Hepatocyte (in vitro differentiated cells): ENCODE measurements around the gene GAL. TPM values are rescaled to one million over a fixed set of nuclear protein-coding genes. Genes with fewer than 3 reads are reported as not detected.

Experiments used
- DNase-seq: peaks from one replicate; pipeline ENCODE4 v3.0.0-alpha.2; 2016; ENCODE audit warnings: low spot score
- H2AFZ ChIP-seq: fragments of 200-600 bp; sonication (generic); 2 replicates; pipeline ENCODE4 v1.6.0; 2016; ENCODE audit warnings: antibody characterized with exemption, mild to moderate bottlenecking
- H3K27ac ChIP-seq: fragments of 200-600 bp; sonication (generic); 2 replicates; pipeline ENCODE4 v1.5.1; 2016; ENCODE audit warnings: mild to moderate bottlenecking
- H3K27me3 ChIP-seq: fragments of 200-600 bp; sonication (generic); 2 replicates; pipeline ENCODE4 v1.6.1; 2016
- H3K36me3 ChIP-seq: fragments of 200-600 bp; sonication (generic); replicated peaks from 2 replicates; pipeline ENCODE4 v1.5.1; 2016; ENCODE audit warnings: low read depth; ENCODE audit not compliant: insufficient read depth
- H3K4me1 ChIP-seq: fragments of 200-600 bp; sonication (generic); 2 replicates; pipeline ENCODE4 v1.5.1; 2016; ENCODE audit warnings: mild to moderate bottlenecking, moderate library complexity; ENCODE audit not compliant: insufficient read depth
- H3K4me2 ChIP-seq: fragments of 200-600 bp; sonication (generic); 2 replicates; pipeline ENCODE4 v1.6.0; 2016
- H3K4me3 ChIP-seq: fragments of 200-600 bp; sonication (generic); 2 replicates; pipeline ENCODE4 v1.5.1; 2016; ENCODE audit warnings: mild to moderate bottlenecking
- H3K79me2 ChIP-seq: fragments of 200-600 bp; sonication (generic); 2 replicates; pipeline ENCODE4 v1.6.0; 2017; ENCODE audit warnings: mild to moderate bottlenecking
- H3K9me2 ChIP-seq: fragments of 200-600 bp; sonication (generic); replicated peaks from 2 replicates; pipeline ENCODE4 v1.6.0; 2017; ENCODE audit warnings: mild to moderate bottlenecking; ENCODE audit not compliant: insufficient read depth
- H3K9me3 ChIP-seq: fragments of 200-600 bp; sonication (generic); 2 replicates; pipeline ENCODE4 v1.5.1; 2016; ENCODE audit warnings: low read depth, mild to moderate bottlenecking
- H4K20me1 ChIP-seq: fragments of 200-600 bp; sonication (generic); 2 replicates; pipeline ENCODE4 v1.6.0; 2016; ENCODE audit warnings: mild to moderate bottlenecking; ENCODE audit not compliant: insufficient read depth, poor library complexity, severe bottlenecking
- CTCF ChIP-seq: fragments of 200-600 bp; sonication (generic); IDR thresholded peaks from 2 replicates; pipeline ENCODE4 v1.5.1; 2016; ENCODE audit warnings: antibody characterized with exemption, mild to moderate bottlenecking; ENCODE audit not compliant: poor library complexity
- EZH2 ChIP-seq: fragments of 200-600 bp; sonication (generic); IDR thresholded peaks from 2 replicates; pipeline ENCODE4 v1.6.1; 2016; ENCODE audit warnings: antibody characterized with exemption, mild to moderate bottlenecking, borderline replicate concordance
- EZH2phosphoT487 ChIP-seq: fragments of 200-600 bp; sonication (generic); IDR thresholded peaks from one replicate; pipeline ENCODE4 v1.6.1; 2018; ENCODE audit warnings: antibody characterized with exemption, mild to moderate bottlenecking, low read depth, moderate library complexity; ENCODE audit not compliant: unreplicated experiment, severe bottlenecking
- WGBS: methylation state at CpG from one replicate; pipeline ENCODE4 v1.1.6; 2016; ENCODE audit warnings: low lambda C conversion rate; ENCODE audit errors: missing lambda C conversion rate; 5-methylcytosine and 5-hydroxymethylcytosine counted together
- polyA plus RNA-seq: library from polyadenylated mRNA; unstranded; fragments of >200 nt; fragmentation: Nextera tagmentation; extraction: Ambion mirVana; gene quantifications from 2 replicates; pipeline ENCODE4 v1.2.1, GENCODE V29; 2016
- total RNA-seq: library from RNA; depleted of rRNA; stranded (reverse); fragments of >200 nt; gene quantifications from 2 replicates; pipeline ENCODE4 v1.2.3, GENCODE V29; 2014

GAL gene
- total and polyA plus RNA-seq, 2 experiments from 2014 or later = 1.7 to 15.3 TPM

GRCh38 chr11:68665436-68665835 lies 18.9 kb upstream of the GAL start:
- 94% methylated on average over 16 of the region's 16 CpGs for WGBS

GRCh38 chr11:68666849-68667248 lies 17.5 kb upstream of the GAL start:
- Histone ChIP-seq H3K4me2 (no peak overlapping the region), H3K27ac (no peak overlapping the region), H4K20me1 (no peaks in the 10 kb centered on the region), H3K4me1 (no peaks in the 10 kb centered on the region), H3K27me3 (no peaks in the 10 kb centered on the region), H3K36me3 (no peaks in the 10 kb centered on the region), H3K9me2 (no peaks in the 10 kb centered on the region), H3K79me2 (no peaks in the 10 kb centered on the region), H3K4me3 (no peak overlapping the region), H3K9me3 (no peaks in the 10 kb centered on the region), H2AFZ (no peak overlapping the region)
- TF ChIP-seq EZH2 (no peak), EZH2phosphoT487 (no peak), CTCF (no peak)
- WGBS = 74% methylated on average over 3 of the region's 15 CpGs
- peak; percentile 40 for DNase-seq

More at GRCh38 chr11:68665436-68665835, 18.9 kb upstream of the GAL start:
- H3K27ac ChIP-seq = no peak overlapping the region
- H3K4me1 ChIP-seq = no peaks in the 10 kb centered on the region
- DNase-seq = no peak
- no peaks in the 10 kb centered on the region for H3K9me2 ChIP-seq
- no peaks in the 10 kb centered on the region for H3K36me3 ChIP-seq
- H4K20me1 ChIP-seq = no peaks in the 10 kb centered on the region
- no peak overlapping the region for H3K4me2 ChIP-seq
- H3K4me3 ChIP-seq = no peak overlapping the region
- no peak overlapping the region for H2AFZ ChIP-seq
- H3K9me3 ChIP-seq = no peaks in the 10 kb centered on the region
- H3K79me2 ChIP-seq = no peaks in the 10 kb centered on the region
- TF ChIP-seq CTCF (no peak), EZH2phosphoT487 (no peak), EZH2 (no peak)
- no peaks in the 10 kb centered on the region for H3K27me3 ChIP-seq

GRCh38 chr11:68667511-68668500 lies 16.5 kb upstream of the GAL start:
- H3K4me2 ChIP-seq = no peak overlapping the region
- H3K4me1 ChIP-seq = no peaks in the 10 kb centered on the region
- no peak for DNase-seq
- H3K27ac ChIP-seq = no peak overlapping the region
- no peak overlapping the region for H2AFZ ChIP-seq
- H3K9me3 ChIP-seq = no peaks in the 10 kb centered on the region
- WGBS = 87% methylated on average over 16 of the region's 21 CpGs
- no peaks in the 10 kb centered on the region for H4K20me1 ChIP-seq
- H3K79me2 ChIP-seq = no peaks in the 10 kb centered on the region
- TF ChIP-seq CTCF (no peak), EZH2 (no peak), EZH2phosphoT487 (no peak)
- H3K36me3 ChIP-seq = no peaks in the 10 kb centered on the region
- no peaks in the 10 kb centered on the region for H3K27me3 ChIP-seq
- H3K4me3 ChIP-seq = no peak overlapping the region
- H3K9me2 ChIP-seq = no peaks in the 10 kb centered on the region
